CD4-positive, CD25-positive, alpha-beta regulatory T cell (primary cell): ENCODE data around the gene FGF1. TPM values are rescaled to one million over a fixed set of nuclear protein-coding genes. Genes with fewer than 3 reads are reported as not detected.

Source experiments
- ATAC-seq, 2 donors: fragments of 150-1000 bp; cut with Tn5 transposase; one replicate each; pipeline ENCODE4 v1.10.0; 2021; ENCODE audit warnings: low read depth in 2 of 2, moderate number of reproducible peaks in 2 of 2, moderate library complexity in 1 of 2
- DNase-seq, 3 donors: peaks; one replicate each; pipeline versions ENCODE4 v3.0.0 to v3.0.0-alpha.2; 2012 to 2022; ENCODE audit warnings: mixed read lengths in 1 of 3
- H3K27ac ChIP-seq: one replicate; pipeline ENCODE4 v1.7.0; 2013; ENCODE audit warnings: mild to moderate bottlenecking, low read length; ENCODE audit not compliant: insufficient read depth, poor library complexity, severe bottlenecking
- H3K27me3 ChIP-seq: one replicate; pipeline ENCODE4 v1.7.0; 2013; ENCODE audit warnings: low read length; ENCODE audit not compliant: control insufficient read depth, insufficient read depth
- H3K36me3 ChIP-seq: one replicate; pipeline ENCODE4 v1.7.0; 2013; ENCODE audit warnings: mild to moderate bottlenecking, low read length, moderate library complexity; ENCODE audit not compliant: control insufficient read depth, insufficient read depth
- H3K4me1 ChIP-seq: 2 replicates; pipeline ENCODE4 v1.7.0; 2013; ENCODE audit warnings: mild to moderate bottlenecking, low read length; ENCODE audit not compliant: insufficient read depth, control insufficient read depth, poor library complexity, severe bottlenecking
- H3K4me3 ChIP-seq: one replicate; pipeline ENCODE4 v1.7.0; 2013; ENCODE audit warnings: low read depth, mild to moderate bottlenecking, low read length, moderate library complexity
- H3K9me3 ChIP-seq, 2 experiments: 1 replicate in 1 of 2; 2 replicates in 1 of 2; pipeline ENCODE4 v1.7.0; 2013; ENCODE audit warnings: low read length in 2 of 2, mild to moderate bottlenecking in 1 of 2, moderate library complexity in 1 of 2; ENCODE audit not compliant: control insufficient read depth in 2 of 2
- H3K27ac Mint-ChIP-seq, 3 donors: one replicate each; pipeline ENCODE4 v1.8.0; 2020 to 2022; ENCODE audit warnings: mild to moderate bottlenecking in 3 of 3, mixed read lengths in 3 of 3, moderate library complexity in 2 of 3
- H3K27me3 Mint-ChIP-seq: one replicate; pipeline ENCODE4 v1.8.0; 2022; ENCODE audit warnings: mild to moderate bottlenecking, mixed read lengths
- H3K36me3 Mint-ChIP-seq: one replicate; pipeline ENCODE4 v1.8.0; 2020; ENCODE audit warnings: mixed read lengths
- H3K4me1 Mint-ChIP-seq, 4 donors: one replicate each; pipeline ENCODE4 v1.8.0; 2020 to 2022; ENCODE audit warnings: mixed read lengths in 4 of 4, mild to moderate bottlenecking in 1 of 4
- H3K4me3 Mint-ChIP-seq, 4 donors: one replicate each; pipeline ENCODE4 v1.8.0; 2020 to 2022; ENCODE audit warnings: mild to moderate bottlenecking in 4 of 4, mixed read lengths in 4 of 4, moderate library complexity in 3 of 4
- H3K9me3 Mint-ChIP-seq, 7 donors: one replicate each; pipeline ENCODE4 v1.8.0; 2020 to 2022; ENCODE audit warnings: mixed read lengths in 7 of 7, mild to moderate bottlenecking in 3 of 7, moderate library complexity in 2 of 7
- polyA plus RNA-seq, 4 donors: library from polyadenylated mRNA; unstranded; fragments of 300-500 nt; fragmentation: Illumina TruSeq; gene quantifications; one replicate each; pipeline ENCODE4 v1.2.3, GENCODE V29; 2021
- total RNA-seq: library from RNA; stranded (reverse); gene quantifications from one replicate; pipeline ENCODE4 v1.2.3, GENCODE V29; 2022

Gene FGF1
- total and polyA plus RNA-seq, 5 donors from 2014 or later, result not detected

DNA sequence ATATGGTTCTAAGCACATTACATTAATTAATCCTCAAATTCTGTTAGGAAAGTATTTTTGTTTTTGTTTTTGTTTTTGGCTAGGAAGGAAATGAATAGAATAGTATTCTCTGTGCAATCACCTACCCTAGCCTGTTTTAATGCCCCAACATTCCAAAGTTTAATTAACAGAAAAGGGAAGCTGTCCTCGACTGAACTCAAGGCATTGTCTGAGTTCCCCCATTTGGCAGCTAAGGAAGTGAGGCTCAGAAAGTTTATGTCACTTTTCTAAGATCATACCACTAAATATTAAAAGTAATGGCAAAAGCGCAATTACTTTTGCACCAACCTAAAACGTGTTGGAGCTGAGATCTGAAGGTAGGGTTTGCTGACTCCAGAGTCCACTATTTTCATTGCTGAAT, 59.8 kb downstream of the FGF1 start:
- H3K9me3 Mint-ChIP-seq, result peaks cover 0 to 6% (median 0%) of the 10 kb centered on the region in 7 donors
- no peak overlapping the region for H3K4me3 Mint-ChIP-seq
- H3K27me3 Mint-ChIP-seq, result peaks cover 11% of the 10 kb centered on the region
- no peak overlapping the region for H3K27ac Mint-ChIP-seq
- no peaks in the 10 kb centered on the region for H3K27me3 ChIP-seq
- H3K27ac ChIP-seq, result no peak overlapping the region
- no peaks in the 10 kb centered on the region for H3K4me1 ChIP-seq
- no peak for DNase-seq
- H3K4me1 Mint-ChIP-seq, result no peaks in the 10 kb centered on the region
- ATAC-seq, result no peak
- H3K4me3 ChIP-seq, result no peak overlapping the region
- no peaks in the 10 kb centered on the region for H3K36me3 Mint-ChIP-seq
- H3K36me3 ChIP-seq, result no peaks in the 10 kb centered on the region
- no peaks in the 10 kb centered on the region for H3K9me3 ChIP-seq

DNA sequence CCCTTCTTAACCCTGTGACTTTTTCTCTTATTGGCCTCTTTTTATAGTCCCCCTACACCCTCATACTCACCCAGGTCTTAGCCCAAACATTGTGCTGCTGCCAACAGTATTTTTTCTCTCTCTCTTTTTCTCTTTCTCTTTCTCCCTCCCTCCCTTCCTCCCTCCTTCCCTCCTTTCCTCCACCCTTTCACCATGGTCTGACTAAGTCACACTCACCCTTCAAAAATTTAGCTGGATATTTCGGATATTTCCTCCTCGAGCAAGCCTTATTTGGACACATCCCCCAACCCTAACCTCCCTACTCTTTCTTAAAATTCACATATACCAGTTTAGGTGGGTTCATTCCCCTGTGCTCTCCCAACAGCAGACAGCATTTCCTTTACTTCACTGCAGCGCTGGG, 64.7 kb downstream of the FGF1 start:
- ATAC-seq, result no peak
- no peaks in the 10 kb centered on the region for H3K36me3 ChIP-seq
- H3K27ac ChIP-seq, result no peak overlapping the region
- no peak overlapping the region for H3K4me3 ChIP-seq
- H3K27me3 Mint-ChIP-seq, result peaks cover 12% of the 10 kb centered on the region
- H3K9me3 ChIP-seq, result no peaks in the 10 kb centered on the region
- H3K4me3 Mint-ChIP-seq, result no peak overlapping the region
- no peak for DNase-seq
- no peaks in the 10 kb centered on the region for H3K36me3 Mint-ChIP-seq
- no peaks in the 10 kb centered on the region for H3K4me1 ChIP-seq
- peaks cover 0 to 4% (median 0%) of the 10 kb centered on the region in 7 donors for H3K9me3 Mint-ChIP-seq
- peak overlapping the region in 1 of 3 donors; percentile 57 for H3K27ac Mint-ChIP-seq
- H3K4me1 Mint-ChIP-seq, result no peaks in the 10 kb centered on the region
- H3K27me3 ChIP-seq, result no peaks in the 10 kb centered on the region

DNA sequence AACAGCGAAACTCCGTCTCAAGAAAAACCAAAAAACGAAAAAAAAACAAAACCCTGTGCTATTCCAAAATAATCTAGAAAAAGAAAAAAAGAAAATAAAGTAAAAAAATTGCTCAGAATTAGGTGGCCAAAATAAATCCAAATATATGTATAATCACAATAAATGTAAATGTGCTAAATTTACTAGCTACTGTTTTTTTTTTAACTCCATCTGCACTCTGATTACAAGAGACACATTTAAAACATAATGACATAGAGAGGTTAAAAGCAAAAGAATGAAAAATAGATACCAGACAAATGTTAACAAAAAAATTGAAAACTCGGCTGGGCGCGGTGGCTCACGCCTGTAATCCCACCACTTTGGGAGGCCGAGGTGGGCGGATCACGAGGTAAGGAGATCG, 66.1 kb downstream of the FGF1 start:
- H3K4me1 Mint-ChIP-seq, result no peaks in the 10 kb centered on the region
- peaks cover 0 to 4% (median 0%) of the 10 kb centered on the region in 7 donors for H3K9me3 Mint-ChIP-seq
- H3K36me3 Mint-ChIP-seq, result no peaks in the 10 kb centered on the region
- ATAC-seq (no peak), DNase-seq (no peak)
- no peak overlapping the region for H3K4me3 Mint-ChIP-seq
- H3K9me3 ChIP-seq, result no peaks in the 10 kb centered on the region
- H3K27me3 ChIP-seq, result no peaks in the 10 kb centered on the region
- H3K36me3 ChIP-seq, result no peaks in the 10 kb centered on the region
- peaks cover 12% of the 10 kb centered on the region for H3K27me3 Mint-ChIP-seq
- H3K4me1 ChIP-seq, result no peaks in the 10 kb centered on the region
- H3K27ac Mint-ChIP-seq, result no peak overlapping the region
- no peak overlapping the region for H3K4me3 ChIP-seq
- no peak overlapping the region for H3K27ac ChIP-seq

GRCh38 chr5:142618130-142618523, 67.8 kb downstream of the FGF1 start:
- peak in 1 of 3 donors; percentile 9 for DNase-seq
- no peaks in the 10 kb centered on the region for H3K36me3 ChIP-seq
- no peak for ATAC-seq
- no peaks in the 10 kb centered on the region for H3K27me3 ChIP-seq
- Mint-ChIP-seq H3K9me3 (peaks cover 0 to 4% (median 0%) of the 10 kb centered on the region in 7 donors), H3K4me1 (no peaks in the 10 kb centered on the region), H3K36me3 (no peaks in the 10 kb centered on the region), H3K27ac (no peak overlapping the region), H3K4me3 (no peak overlapping the region), H3K27me3 (peaks cover 12% of the 10 kb centered on the region)
- H3K27ac ChIP-seq, result no peak overlapping the region
- no peak overlapping the region for H3K4me3 ChIP-seq
- no peaks in the 10 kb centered on the region for H3K4me1 ChIP-seq
- no peaks in the 10 kb centered on the region for H3K9me3 ChIP-seq

DNA sequence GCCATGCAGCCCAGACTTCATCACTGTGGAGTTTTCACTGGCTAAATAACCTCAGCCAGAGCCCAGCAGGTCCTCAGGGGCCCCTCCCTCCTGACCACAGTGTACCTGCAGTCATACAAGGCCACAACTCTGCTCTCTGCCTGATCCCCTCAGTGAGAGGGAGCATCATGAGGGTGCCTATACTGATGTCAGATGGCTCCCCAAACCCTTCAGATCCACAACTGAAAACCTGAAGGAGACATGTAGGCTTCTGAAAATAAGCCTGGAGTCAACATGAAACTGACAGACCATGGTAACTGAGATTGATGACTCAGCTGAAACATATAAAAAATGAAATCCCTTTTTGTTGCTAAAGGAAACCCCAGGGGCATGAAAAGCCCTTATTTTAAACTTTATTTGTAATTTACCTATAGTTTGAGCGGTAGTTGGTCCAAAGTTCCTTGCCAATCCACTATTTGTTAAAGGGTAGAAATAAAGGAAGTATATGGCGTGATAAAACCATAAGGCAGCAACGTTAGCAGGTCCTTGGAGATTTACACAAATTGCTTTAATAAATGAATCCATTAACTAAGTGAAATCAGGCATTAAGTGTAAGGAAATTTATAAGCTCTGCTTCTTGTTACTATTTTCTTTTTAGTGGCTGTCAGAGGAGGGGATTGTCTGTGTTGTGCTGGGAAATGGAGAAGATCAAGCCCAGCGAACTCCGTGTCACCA, 68.3 kb downstream of the FGF1 start:
- H3K4me3 Mint-ChIP-seq, result no peak overlapping the region
- H3K27me3 Mint-ChIP-seq, result peaks cover 12% of the 10 kb centered on the region
- H3K36me3 Mint-ChIP-seq, result no peaks in the 10 kb centered on the region
- no peak overlapping the region for H3K27ac Mint-ChIP-seq
- Histone ChIP-seq H3K27ac (no peak overlapping the region), H3K9me3 (no peaks in the 10 kb centered on the region), H3K27me3 (no peaks in the 10 kb centered on the region), H3K4me3 (no peak overlapping the region), H3K4me1 (no peaks in the 10 kb centered on the region), H3K36me3 (no peaks in the 10 kb centered on the region)
- H3K9me3 Mint-ChIP-seq, result peaks cover 0 to 4% (median 0%) of the 10 kb centered on the region in 7 donors
- no peak for ATAC-seq
- peak in 1 of 3 donors; percentile 7 for DNase-seq
- H3K4me1 Mint-ChIP-seq, result no peaks in the 10 kb centered on the region

DNA sequence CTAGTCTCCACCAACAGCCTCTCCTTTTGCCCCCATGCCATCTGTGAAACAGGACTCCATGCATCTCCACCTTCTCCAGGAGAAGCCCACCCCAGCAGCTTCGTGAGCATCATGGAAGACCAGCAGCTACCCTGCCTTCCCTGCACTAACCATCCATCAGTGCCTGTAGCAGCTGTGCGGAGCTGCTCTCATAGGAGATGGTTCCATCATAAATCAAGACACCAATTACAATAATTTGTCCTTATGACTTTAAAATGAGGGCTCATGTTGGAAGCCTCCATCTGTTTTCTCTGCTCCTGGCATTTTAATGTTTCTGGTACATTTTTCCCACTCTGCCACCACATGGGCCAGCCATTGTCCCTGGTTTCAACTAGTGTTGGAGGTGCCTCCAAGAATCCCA, 69.9 kb downstream of the FGF1 start:
- Histone ChIP-seq H3K9me3 (no peaks in the 10 kb centered on the region), H3K27ac (no peak overlapping the region), H3K4me3 (no peak overlapping the region), H3K27me3 (no peaks in the 10 kb centered on the region), H3K4me1 (no peaks in the 10 kb centered on the region), H3K36me3 (no peaks in the 10 kb centered on the region)
- Mint-ChIP-seq H3K36me3 (no peaks in the 10 kb centered on the region), H3K27ac (peak overlapping the region in 1 of 3 donors; percentile 8), H3K4me1 (peaks cover 0 to 3% (median 1%) of the 10 kb centered on the region in 4 donors), H3K9me3 (no peaks in the 10 kb centered on the region), H3K27me3 (peaks cover 16% of the 10 kb centered on the region), H3K4me3 (no peak overlapping the region)
- ATAC-seq (no peak), DNase-seq (no peak)

DNA sequence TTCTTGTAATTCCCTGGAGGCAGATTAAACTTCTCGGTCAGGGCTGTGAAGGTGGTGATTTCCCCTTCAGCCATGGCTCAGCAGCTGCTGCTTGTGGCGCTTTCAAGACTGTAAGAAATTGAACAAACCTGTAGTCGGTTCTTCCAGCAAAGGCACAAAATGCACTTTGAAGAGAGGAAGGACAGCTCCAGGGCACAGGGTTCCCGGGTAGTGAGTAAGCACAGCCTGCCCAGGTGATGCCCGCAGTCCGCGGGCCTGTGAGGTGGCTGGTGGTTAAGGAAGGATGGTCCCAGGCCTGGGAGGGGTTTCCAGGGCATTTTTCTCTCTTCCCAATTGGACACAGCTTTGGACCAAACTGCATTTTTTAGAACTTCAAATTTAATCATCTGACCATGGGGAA, 71.8 kb downstream of the FGF1 start:
- no peaks in the 10 kb centered on the region for H3K4me1 ChIP-seq
- Mint-ChIP-seq H3K27me3 (peaks cover 25% of the 10 kb centered on the region), H3K4me1 (peaks cover 0 to 4% (median 2%) of the 10 kb centered on the region in 4 donors), H3K27ac (no peak overlapping the region), H3K9me3 (no peaks in the 10 kb centered on the region), H3K36me3 (no peaks in the 10 kb centered on the region), H3K4me3 (no peak overlapping the region)
- ATAC-seq, result no peak
- H3K4me3 ChIP-seq, result no peak overlapping the region
- H3K36me3 ChIP-seq, result no peaks in the 10 kb centered on the region
- H3K9me3 ChIP-seq, result no peaks in the 10 kb centered on the region
- DNase-seq, result no peak
- no peaks in the 10 kb centered on the region for H3K27me3 ChIP-seq
- no peak overlapping the region for H3K27ac ChIP-seq

DNA sequence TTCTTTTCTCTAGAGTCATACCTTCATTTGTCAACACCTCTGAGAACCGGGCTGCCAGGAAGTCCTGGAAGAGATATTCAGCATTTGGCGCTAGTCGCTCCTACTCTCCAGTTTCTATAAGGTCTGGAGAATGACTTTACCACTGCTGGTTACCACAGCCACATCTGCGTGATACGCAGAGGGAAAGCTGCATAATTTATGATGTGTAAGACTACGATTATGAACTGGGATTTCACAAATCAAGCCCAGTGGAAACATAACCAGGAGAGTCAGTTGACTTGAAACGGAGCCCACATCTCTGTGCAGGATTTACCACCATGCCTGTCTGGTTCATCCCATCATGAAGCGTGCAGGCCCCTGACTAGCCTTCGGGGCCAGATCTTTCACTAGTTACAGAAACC, 72.6 kb downstream of the FGF1 start:
- H3K4me1 Mint-ChIP-seq, result peaks cover 0 to 4% (median 2%) of the 10 kb centered on the region in 4 donors
- Histone ChIP-seq H3K4me3 (no peak overlapping the region), H3K9me3 (no peaks in the 10 kb centered on the region), H3K4me1 (no peaks in the 10 kb centered on the region), H3K27ac (no peak overlapping the region), H3K27me3 (no peaks in the 10 kb centered on the region), H3K36me3 (no peaks in the 10 kb centered on the region)
- no peak overlapping the region for H3K27ac Mint-ChIP-seq
- H3K27me3 Mint-ChIP-seq, result peaks cover 28% of the 10 kb centered on the region
- no peaks in the 10 kb centered on the region for H3K9me3 Mint-ChIP-seq
- ATAC-seq (no peak), DNase-seq (no peak)
- H3K4me3 Mint-ChIP-seq, result no peak overlapping the region
- no peaks in the 10 kb centered on the region for H3K36me3 Mint-ChIP-seq
